ENCODE results near the gene OR8H1. TPM values are rescaled to one million over a fixed set of nuclear protein-coding genes. Genes with fewer than 3 reads are reported as not detected.

The OR8H1 gene
- polyA plus RNA-seq = not detected in 2 replicates

DNA sequence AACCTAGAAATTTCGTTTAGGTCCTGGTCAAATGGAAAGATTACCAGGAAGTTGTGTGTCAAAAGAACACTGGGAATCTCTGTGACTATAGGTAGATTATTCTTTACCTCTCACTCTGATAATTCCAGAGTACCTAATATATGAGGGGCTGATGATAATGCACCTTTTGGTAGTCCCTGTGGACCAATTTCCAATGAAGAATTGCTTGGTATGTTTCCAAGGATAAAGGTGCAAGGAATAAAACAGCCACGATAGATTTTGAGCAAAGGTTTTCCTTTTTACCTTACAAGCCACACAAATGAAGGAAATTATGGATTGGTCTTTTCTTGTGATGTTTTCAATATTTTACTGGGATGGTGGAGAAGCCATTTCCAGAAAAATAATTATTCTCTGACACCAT lies at the start of gene OR8H1:
Gene OR8H1 (minus strand): TSS at position 101 of the 400 bp plus-strand sequence. CDS start 1,192 bp downstream, outside the sequence.

GRCh38 chr11:56314844-56315243 lies 22.8 kb upstream of the OR8H1 start, which contains the start of gene OR8K3:
TSS of gene OR8K3 (plus strand) at chr11:56315144. CDS start at chr11:56318307, 3,163 bp downstream.

DNA sequence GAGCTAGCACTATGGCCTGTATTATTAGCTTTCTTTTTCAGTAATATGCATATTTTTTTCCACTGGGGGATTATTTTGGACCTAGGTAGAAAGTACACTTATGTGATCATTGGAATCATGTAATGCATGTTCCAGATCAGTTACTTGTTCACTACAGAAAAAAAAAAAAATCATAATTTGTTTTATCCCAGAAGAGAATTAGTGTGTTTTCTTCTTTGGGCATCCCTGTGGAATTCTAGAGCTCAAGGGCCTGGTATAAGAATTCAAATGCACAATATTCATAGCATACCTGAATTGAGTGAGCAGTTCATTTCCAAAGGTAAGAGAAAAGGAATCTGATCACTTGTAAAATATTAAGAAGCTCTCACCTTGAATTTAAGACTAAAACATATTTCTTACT lies 18.2 kb downstream of the OR8H1 start, which contains the start of gene OR5T1:
Gene OR5T1 (plus strand): TSS at position 301 of the 400 bp plus-strand sequence. CDS start 1,485 bp downstream, outside the sequence.

GRCh38 chr11:56251954-56252353 lies 40.1 kb downstream of the OR8H1 start, which contains the start of gene OR5T3:
TSS of gene OR5T3 (plus strand) at chr11:56252254. CDS start at chr11:56252254, 0 bp downstream.

Other genes with a start within 250 kb of the OR8H1 start
- not detected in 2 replicates for gene OR8I2, start 198.9 kb downstream of the OR8H1 start, polyA plus RNA-seq
- not detected in 2 replicates for gene OR8H2, start 188.6 kb downstream of the OR8H1 start, polyA plus RNA-seq
- not detected in 2 replicates for gene OR8H3, start 169.9 kb downstream of the OR8H1 start, polyA plus RNA-seq
- gene OR8J3, start 152.1 kb downstream of the OR8H1 start, polyA plus RNA-seq = not detected in 2 replicates
- not detected in 2 replicates for gene OR8K5, start 131.9 kb downstream of the OR8H1 start, polyA plus RNA-seq
- gene OR5J2, start 115.6 kb downstream of the OR8H1 start, polyA plus RNA-seq = not detected in 2 replicates
- gene OR5T2, start 58.0 kb downstream of the OR8H1 start, polyA plus RNA-seq = not detected in 2 replicates
- not detected in 2 replicates for gene OR5T3, start 40.0 kb downstream of the OR8H1 start, polyA plus RNA-seq
- gene OR5T1, start 18.1 kb downstream of the OR8H1 start, polyA plus RNA-seq = not detected in 2 replicates
- gene OR8K3, start 22.9 kb upstream of the OR8H1 start, polyA plus RNA-seq = not detected in 2 replicates
- not detected in 2 replicates for gene OR8K1, start 53.8 kb upstream of the OR8H1 start, polyA plus RNA-seq
- not detected in 2 replicates for gene OR8J1, start 62.0 kb upstream of the OR8H1 start, polyA plus RNA-seq
- not detected in 2 replicates for gene OR8U1, start 83.4 kb upstream of the OR8H1 start, polyA plus RNA-seq
- not detected in 2 replicates for gene OR5AL1, start 120.4 kb upstream of the OR8H1 start, polyA plus RNA-seq
- not detected in 2 replicates for gene OR5M3, start 181.1 kb upstream of the OR8H1 start, polyA plus RNA-seq
- gene OR5M8, start 199.1 kb upstream of the OR8H1 start, polyA plus RNA-seq = not detected in 2 replicates